Airway epithelial cell (primary cell): ENCODE data around the gene LRRC37A. TPM values are rescaled to one million over a fixed set of nuclear protein-coding genes. Genes with fewer than 3 reads are reported as not detected.

Source experiments
- total RNA-seq: library from RNA; depleted of rRNA; stranded (reverse); fragments of >200 nt; gene quantifications from 2 replicates; pipeline ENCODE4 v1.2.3, GENCODE V29; 2015

LRRC37A gene
- 0.49 and 0.93 TPM in 2 replicates for total RNA-seq

DNA sequence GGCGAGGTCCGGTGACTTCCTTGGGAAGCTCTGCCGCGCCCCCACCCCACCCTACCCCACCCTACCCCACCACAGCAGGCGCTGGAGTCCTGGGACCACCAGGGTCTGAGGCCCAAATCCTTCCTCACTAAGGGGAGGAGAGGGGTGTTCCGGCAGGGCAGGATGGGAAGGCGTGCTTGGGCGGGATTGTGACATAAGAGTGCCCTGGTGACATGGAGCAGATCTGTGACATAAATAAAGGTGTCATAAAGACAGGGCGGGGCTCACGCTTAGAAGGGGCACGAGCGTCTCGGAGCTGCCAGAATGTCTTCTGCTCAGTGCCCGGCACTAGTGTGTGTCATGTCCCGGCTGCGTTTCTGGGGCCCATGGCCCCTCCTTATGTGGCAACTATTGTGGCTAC lies at the start of gene LRRC37A:
Gene LRRC37A (plus strand): TSS at position 301 of the 400 bp plus-strand sequence. CDS start 3 bp downstream, at position 304.

DNA sequence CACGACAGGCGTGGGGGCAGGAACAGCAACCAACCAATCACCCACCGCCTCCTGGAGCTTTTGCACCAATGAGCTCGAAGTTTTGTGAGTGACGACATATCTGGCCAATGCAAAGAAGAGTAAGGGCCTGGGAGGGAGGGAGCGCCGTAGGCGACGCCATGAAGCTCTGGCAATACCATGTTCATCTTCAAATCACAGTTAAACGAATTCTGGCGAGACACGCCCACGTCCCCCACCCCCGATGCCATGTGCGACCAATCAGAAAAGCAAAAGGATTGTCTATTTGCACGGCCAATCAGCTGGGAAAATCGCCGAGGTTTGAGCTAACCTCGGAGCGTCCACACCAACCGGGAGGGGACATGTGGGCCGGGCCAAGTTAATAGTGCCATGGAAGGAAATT lies 66.8 kb downstream of the LRRC37A start, which contains the start of gene ARL17B:
Gene ARL17B (minus strand): TSS at position 12 of the 400 bp plus-strand sequence. CDS start 3,369 bp downstream, outside the sequence.

Other genes starting within 250 kb of the LRRC37A start
- 22.8 and 23.6 TPM in 2 replicates for gene KANSL1, start 101.7 kb upstream of the LRRC37A start, total RNA-seq
- 5.4 and 15.3 TPM in 2 replicates for gene ARL17B, start 66.6 kb downstream of the LRRC37A start, total RNA-seq
- 0.42 and 1.8 TPM in 2 replicates for gene LRRC37A2, start 217.3 kb downstream of the LRRC37A start, total RNA-seq